ENCODE data around the gene KCNQ4.

The KCNQ4 gene

GRCh38 chr1:40857737-40858136 is 74.2 kb downstream of the KCNQ4 start:
- DNase-seq (ENCODE audit: low read depth in 4 of 4, low spot score in 1 of 4) = no peak

GRCh38 chr1:40858856-40859416 is 75.3 kb downstream of the KCNQ4 start:
- no peak for DNase-seq (ENCODE audit: low read depth in 4 of 4, low spot score in 1 of 4)

- no peak for DNase-seq (ENCODE audit: low read depth in 4 of 4, low spot score in 1 of 4)
Observed at GRCh38 chr1:40860706-40861223, 77.2 kb downstream of the KCNQ4 start.

- DNase-seq (ENCODE audit: low read depth in 4 of 4, low spot score in 1 of 4) = no peak
Observed at GRCh38 chr1:40861224-40862003, 77.8 kb downstream of the KCNQ4 start.

GRCh38 chr1:40862008-40862863 is 78.6 kb downstream of the KCNQ4 start, which contains the start of gene CITED4:
Gene CITED4 (minus strand): TSS chr1:40862363. CDS start chr1:40862127, 236 bp downstream.
- peak; percentile 86 to 95 (median 92) for DNase-seq (ENCODE audit: low read depth in 4 of 4, low spot score in 1 of 4)

- DNase-seq (ENCODE audit: low read depth in 4 of 4, low spot score in 1 of 4) = no peak
Observed at GRCh38 chr1:40868051-40868723, 84.6 kb downstream of the KCNQ4 start.

GRCh38 chr1:40870135-40870728 is 86.6 kb downstream of the KCNQ4 start:
- DNase-seq (ENCODE audit: low read depth in 4 of 4, low spot score in 1 of 4) = no peak

GRCh38 chr1:40872276-40872675 is 88.7 kb downstream of the KCNQ4 start:
- DNase-seq (ENCODE audit: low read depth in 4 of 4, low spot score in 1 of 4) = no peak

GRCh38 chr1:40873863-40874472 is 90.4 kb downstream of the KCNQ4 start:
- no peak for DNase-seq (ENCODE audit: low read depth in 4 of 4, low spot score in 1 of 4)

GRCh38 chr1:40876436-40876761 is 92.8 kb downstream of the KCNQ4 start:
- DNase-seq (ENCODE audit: low read depth in 4 of 4, low spot score in 1 of 4) = no peak

GRCh38 chr1:40876891-40877290 is 93.3 kb downstream of the KCNQ4 start:
- no peak for DNase-seq (ENCODE audit: low read depth in 4 of 4, low spot score in 1 of 4)

- no peak for DNase-seq (ENCODE audit: low read depth in 4 of 4, low spot score in 1 of 4)
Observed at GRCh38 chr1:40877698-40878097, 94.1 kb downstream of the KCNQ4 start.

GRCh38 chr1:40878906-40879305 is 95.3 kb downstream of the KCNQ4 start:
- DNase-seq (ENCODE audit: low read depth in 4 of 4, low spot score in 1 of 4) = no peak

GRCh38 chr1:40879482-40880175 is 96.0 kb downstream of the KCNQ4 start:
- no peak for DNase-seq (ENCODE audit: low read depth in 4 of 4, low spot score in 1 of 4)

GRCh38 chr1:40880813-40881549 is 97.4 kb downstream of the KCNQ4 start:
- no peak for DNase-seq (ENCODE audit: low read depth in 4 of 4, low spot score in 1 of 4)

- DNase-seq (ENCODE audit: low read depth in 4 of 4, low spot score in 1 of 4) = no peak
Observed at GRCh38 chr1:40884055-40884795, 100.6 kb downstream of the KCNQ4 start.

- no peak for DNase-seq (ENCODE audit: low read depth in 4 of 4, low spot score in 1 of 4)
Observed at GRCh38 chr1:40886318-40887011, 102.9 kb downstream of the KCNQ4 start.

- DNase-seq (ENCODE audit: low read depth in 4 of 4, low spot score in 1 of 4) = no peak
Observed at GRCh38 chr1:40887012-40887378, 103.4 kb downstream of the KCNQ4 start.
